CD14-positive monocyte (primary cell): ENCODE data around the gene TEX19. TPM values are rescaled to one million over a fixed set of nuclear protein-coding genes. Genes with fewer than 3 reads are reported as not detected.

ENCODE experiments used
- DNase-seq, 3 donors: peaks; one replicate each; pipeline ENCODE4 v3.0.0-alpha.2; 2011 to 2022
- H2AFZ ChIP-seq: 2 replicates; pipeline ENCODE4 v1.6.0; 2012; ENCODE audit warnings: mild to moderate bottlenecking, low read depth, low read length, inconsistent platforms; ENCODE audit not compliant: insufficient read depth, poor library complexity, severe bottlenecking
- H3K27ac ChIP-seq, 2 donors: 1 replicate in 1 of 2; 2 replicates in 1 of 2; pipeline ENCODE4 v1.5.1; 2012 to 2013; ENCODE audit warnings: low read length in 2 of 2, control low read depth in 1 of 2, inconsistent platforms in 1 of 2, low read depth in 1 of 2, mild to moderate bottlenecking in 1 of 2
- H3K27me3 ChIP-seq, 2 donors: one replicate each; pipeline versions ENCODE4 v1.6.0 to v1.6.1; 2011 to 2013; ENCODE audit warnings: low read length in 2 of 2; ENCODE audit not compliant: control insufficient read depth in 2 of 2, insufficient read depth in 2 of 2
- H3K36me3 ChIP-seq, 2 donors: replicated peaks in 1 of 2; 1 replicate in 1 of 2; 2 replicates in 1 of 2; pipeline versions ENCODE4 v1.5.1 to v1.6.1; 2012 to 2013; ENCODE audit warnings: low read length in 2 of 2, control low read depth in 1 of 2, inconsistent platforms in 1 of 2, mild to moderate bottlenecking in 1 of 2; ENCODE audit not compliant: insufficient read depth in 2 of 2, control insufficient read depth in 1 of 2
- H3K4me1 ChIP-seq, 2 donors: 1 replicate in 1 of 2; 2 replicates in 1 of 2; pipeline versions ENCODE4 v1.5.1 to v1.6.1; 2012 to 2013; ENCODE audit warnings: low read length in 2 of 2, control low read depth in 1 of 2, inconsistent platforms in 1 of 2, mild to moderate bottlenecking in 1 of 2, moderate library complexity in 1 of 2; ENCODE audit not compliant: insufficient read depth in 2 of 2, control insufficient read depth in 1 of 2
- H3K4me2 ChIP-seq: replicated peaks from 2 replicates; pipeline ENCODE3; 2012; ENCODE audit warnings: low read length, moderate library complexity, mild to moderate bottlenecking; ENCODE audit not compliant: poor library complexity, severe bottlenecking; ENCODE audit errors: extremely low read depth
- H3K4me3 ChIP-seq, 3 experiments: fragments of 200-600 bp in 1 of 3; sonication (generic) in 1 of 3; replicated peaks in 1 of 3; 1 replicate in 2 of 3; 2 replicates in 1 of 3; pipeline ENCODE4 v1.5.1; 2011 to 2013; ENCODE audit warnings: low read length in 3 of 3, mild to moderate bottlenecking in 3 of 3, control low read depth in 2 of 3, low read depth in 2 of 3, inconsistent platforms in 1 of 3, moderate library complexity in 1 of 3
- H3K79me2 ChIP-seq: 2 replicates; pipeline ENCODE4 v1.6.0; 2012; ENCODE audit warnings: mild to moderate bottlenecking, control low read depth, inconsistent platforms, low read length, moderate library complexity; ENCODE audit not compliant: insufficient read depth
- H3K9ac ChIP-seq: 2 replicates; pipeline ENCODE4 v1.6.0; 2017; ENCODE audit warnings: low read length, mild to moderate bottlenecking; ENCODE audit not compliant: insufficient read depth, poor library complexity, severe bottlenecking
- H3K9me3 ChIP-seq, 2 donors: replicated peaks in 1 of 2; 1 replicate in 1 of 2; 2 replicates in 1 of 2; pipeline versions ENCODE4 v1.5.1 to v1.6.1; 2012 to 2013; ENCODE audit warnings: low read length in 2 of 2, control low read depth in 1 of 2; ENCODE audit not compliant: control insufficient read depth in 1 of 2, insufficient read depth in 1 of 2
- H4K20me1 ChIP-seq: 2 replicates; pipeline ENCODE4 v1.6.0; 2012; ENCODE audit warnings: mild to moderate bottlenecking, low read length, control low read depth, moderate library complexity; ENCODE audit not compliant: insufficient read depth
- H3K27ac Mint-ChIP-seq, 7 donors: one replicate each; pipeline ENCODE4 v1.8.0; 2020; ENCODE audit warnings: mild to moderate bottlenecking in 7 of 7, mixed read lengths in 7 of 7, moderate library complexity in 6 of 7, inconsistent platforms in 2 of 7
- H3K27me3 Mint-ChIP-seq, 3 donors: one replicate each; pipeline ENCODE4 v1.8.0; 2021 to 2022; ENCODE audit warnings: low read depth in 3 of 3, mild to moderate bottlenecking in 3 of 3, mixed read lengths in 3 of 3, moderate library complexity in 3 of 3, inconsistent platforms in 1 of 3
- H3K36me3 Mint-ChIP-seq, 2 donors: one replicate each; pipeline ENCODE4 v1.8.0; 2020; ENCODE audit warnings: mixed read lengths in 2 of 2, inconsistent platforms in 1 of 2, mild to moderate bottlenecking in 1 of 2
- H3K4me1 Mint-ChIP-seq: one replicate; pipeline ENCODE4 v1.8.0; 2020; ENCODE audit warnings: mild to moderate bottlenecking, mixed read lengths
- H3K4me3 Mint-ChIP-seq, 2 donors: one replicate each; pipeline ENCODE4 v1.8.0; 2020; ENCODE audit warnings: mild to moderate bottlenecking in 2 of 2, mixed read lengths in 2 of 2, moderate library complexity in 1 of 2
- H3K9me3 Mint-ChIP-seq, 7 donors: one replicate each; pipeline ENCODE4 v1.8.0; 2020 to 2022; ENCODE audit warnings: mixed read lengths in 7 of 7, mild to moderate bottlenecking in 6 of 7, moderate library complexity in 6 of 7, inconsistent platforms in 2 of 7
- WGBS: methylation state at CpG from one replicate; pipeline ENCODE4 v1.1.5; 2013; ENCODE audit warnings: missing lambda C conversion rate; ENCODE audit not compliant: insufficient coverage; 5-methylcytosine and 5-hydroxymethylcytosine counted together
- intact Hi-C, 2 donors: fragments of 100-400 bp; cut with micrococcal nuclease; formaldehyde crosslinking; loops; one replicate each; pipeline versions ENCODE4 v1.15.0 to v1.15.1; 2023
- polyA minus RNA-seq: library from RNA; depleted of rRNA, polyadenylated mRNA; stranded (reverse); fragments of >200 nt; gene quantifications from 2 replicates; pipeline ENCODE4 v1.2.3, GENCODE V29; 2012
- polyA plus RNA-seq, 3 donors: library from polyadenylated mRNA; depleted of rRNA in 1 of 3; unstranded in 2 of 3; stranded (reverse) in 1 of 3; fragments of 300-500 nt in 2 of 3; fragments of >200 nt in 1 of 3; fragmentation: Illumina TruSeq in 2 of 3; gene quantifications; 1 replicate in 2 of 3; 2 replicates in 1 of 3; pipeline ENCODE4 v1.2.3, GENCODE V29; 2012 to 2021
- total RNA-seq, 12 experiments: library from RNA in 1 of 12; stranded (reverse) in 1 of 12; fragments of 120-200 nt in 1 of 12; gene quantifications; one replicate each; pipeline ENCODE4 v1.2.4 and lab custom pipeline; 2013 to 2026; ENCODE audit warnings: mixed read lengths in 6 of 12, inconsistent platforms in 1 of 12
- TF ChIP-seq, protein P1 (sequence below): fragments of 200-600 bp; IDR thresholded peaks from one replicate; pipeline ENCODE4 v1.8.0; 2022; ENCODE audit warnings: antibody characterized with exemption, mild to moderate bottlenecking

Gene TEX19, protein sequence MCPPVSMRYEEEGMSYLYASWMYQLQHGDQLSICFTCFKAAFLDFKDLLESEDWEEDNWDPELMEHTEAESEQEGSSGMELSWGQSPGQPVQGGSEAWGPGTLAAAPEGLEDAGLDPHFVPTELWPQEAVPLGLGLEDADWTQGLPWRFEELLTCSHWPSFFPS
- total RNA-seq (2013), result not detected
- polyA plus RNA-seq (not detected), polyA minus RNA-seq (0.14 TPM in 1 of 2 replicates, not detected in the other), total RNA-seq (lab: John Stamatoyannopoulos, UW) (0 to 0.69 (median 0) reads per million in 11 experiments)

GRCh38 chr17:82358465-82359350 is at the start of gene TEX19:
TSS of gene TEX19 (plus strand) at chr17:82359247. CDS start at chr17:82362151, 2,904 bp downstream.
- no peaks in the 10 kb centered on the region for H3K27me3 ChIP-seq
- intact Hi-C loops, result loop anchor here (5.0 to 10.0 kb wide), 2 partner anchors 204 to 416 kb away; no protein-coding TSS in a partner anchor
- TF ChIP-seq, protein P1, sequence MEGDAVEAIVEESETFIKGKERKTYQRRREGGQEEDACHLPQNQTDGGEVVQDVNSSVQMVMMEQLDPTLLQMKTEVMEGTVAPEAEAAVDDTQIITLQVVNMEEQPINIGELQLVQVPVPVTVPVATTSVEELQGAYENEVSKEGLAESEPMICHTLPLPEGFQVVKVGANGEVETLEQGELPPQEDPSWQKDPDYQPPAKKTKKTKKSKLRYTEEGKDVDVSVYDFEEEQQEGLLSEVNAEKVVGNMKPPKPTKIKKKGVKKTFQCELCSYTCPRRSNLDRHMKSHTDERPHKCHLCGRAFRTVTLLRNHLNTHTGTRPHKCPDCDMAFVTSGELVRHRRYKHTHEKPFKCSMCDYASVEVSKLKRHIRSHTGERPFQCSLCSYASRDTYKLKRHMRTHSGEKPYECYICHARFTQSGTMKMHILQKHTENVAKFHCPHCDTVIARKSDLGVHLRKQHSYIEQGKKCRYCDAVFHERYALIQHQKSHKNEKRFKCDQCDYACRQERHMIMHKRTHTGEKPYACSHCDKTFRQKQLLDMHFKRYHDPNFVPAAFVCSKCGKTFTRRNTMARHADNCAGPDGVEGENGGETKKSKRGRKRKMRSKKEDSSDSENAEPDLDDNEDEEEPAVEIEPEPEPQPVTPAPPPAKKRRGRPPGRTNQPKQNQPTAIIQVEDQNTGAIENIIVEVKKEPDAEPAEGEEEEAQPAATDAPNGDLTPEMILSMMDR, result no peak
- WGBS, result 59% methylated on average over 15 of the region's 21 CpGs
- H3K4me1 ChIP-seq, result peaks cover 4% of the 10 kb centered on the region in 2 donors
- DNase-seq, result no peak
- H3K9ac ChIP-seq, result no peak within 1 kb of the TSS
- H4K20me1 ChIP-seq, result no peaks in the 10 kb centered on the region
- no peaks in the 10 kb centered on the region for H3K36me3 Mint-ChIP-seq
- H3K9me3 Mint-ChIP-seq, result peaks cover 0 to 6% (median 0%) of the 10 kb centered on the region in 7 donors
- H3K27ac ChIP-seq, result no peak within 1 kb of the TSS
- H3K4me1 Mint-ChIP-seq, result peaks cover 6% of the 10 kb centered on the region
- no peak within 1 kb of the TSS for H3K4me2 ChIP-seq
- no peak within 1 kb of the TSS for H3K4me3 ChIP-seq
- no peaks in the 10 kb centered on the region for H3K79me2 ChIP-seq
- peak within 1 kb of the TSS in 2 of 7 donors; percentile 38 to 59 for H3K27ac Mint-ChIP-seq
- H2AFZ ChIP-seq, result no peak within 1 kb of the TSS
- H3K27me3 Mint-ChIP-seq, result peaks cover 13 to 15% (median 15%) of the 10 kb centered on the region in 3 donors
- no peaks in the 10 kb centered on the region for H3K36me3 ChIP-seq
- H3K4me3 Mint-ChIP-seq, result peak within 1 kb of the TSS in 1 of 2 donors; percentile 46
- H3K9me3 ChIP-seq, result peaks cover 0 to 3% of the 10 kb centered on the region in 2 donors
